Neuronal stem cell (in vitro differentiated cells): ENCODE data around the gene SERPINH1.
A peak's percentile ranks its signal among the peaks of the same experiment; 100 is the strongest.

Source experiments
- DNase-seq: peaks from one replicate; pipeline ENCODE4 v3.0.0-alpha.2; 2013; ENCODE audit warnings: low spot score
- H2AFZ ChIP-seq: one replicate; pipeline ENCODE4 v1.6.1; 2013; ENCODE audit warnings: mild to moderate bottlenecking, low read length, inconsistent platforms
- H2AK5ac ChIP-seq: 2 replicates; pipeline ENCODE4 v1.6.1; 2013; ENCODE audit warnings: low read depth, mild to moderate bottlenecking, inconsistent platforms, low read length, moderate library complexity, mixed read lengths
- H2BK120ac ChIP-seq: 2 replicates; pipeline ENCODE4 v1.6.1; 2013; ENCODE audit warnings: low read depth, mild to moderate bottlenecking, inconsistent platforms, low read length, moderate library complexity, mixed read lengths
- H2BK12ac ChIP-seq: one replicate; pipeline ENCODE4 v1.6.1; 2013; ENCODE audit warnings: low read length, inconsistent platforms
- H2BK15ac ChIP-seq: 2 replicates; pipeline ENCODE4 v1.6.1; 2013; ENCODE audit warnings: mild to moderate bottlenecking, low read length, inconsistent platforms, mixed read lengths
- H2BK5ac ChIP-seq: one replicate; pipeline ENCODE4 v1.6.1; 2013; ENCODE audit warnings: inconsistent platforms, mild to moderate bottlenecking, low read length, moderate library complexity
- H3K14ac ChIP-seq: one replicate; pipeline ENCODE4 v1.6.1; 2013; ENCODE audit warnings: low read length, inconsistent platforms
- H3K18ac ChIP-seq: 2 replicates; pipeline ENCODE4 v1.6.1; 2013; ENCODE audit warnings: low read length, inconsistent platforms
- H3K23ac ChIP-seq: 2 replicates; pipeline ENCODE4 v1.6.1; 2013; ENCODE audit warnings: low read depth, mild to moderate bottlenecking, mixed read lengths, low read length, inconsistent platforms; ENCODE audit not compliant: poor library complexity
- H3K27ac ChIP-seq: replicated peaks from 3 replicates; pipeline ENCODE4 v1.5.1; 2013; ENCODE audit warnings: low read length, inconsistent platforms
- H3K27me3 ChIP-seq, 3 experiments: 2 replicates each; pipeline ENCODE4 v1.6.1; 2013; ENCODE audit warnings: low read length in 3 of 3, mild to moderate bottlenecking in 2 of 3, inconsistent platforms in 1 of 3, low read depth in 1 of 3, mixed read lengths in 1 of 3, moderate library complexity in 1 of 3; ENCODE audit not compliant: control insufficient read depth in 3 of 3, insufficient read depth in 3 of 3
- H3K36me3 ChIP-seq, 2 donors: replicated peaks in 1 of 2; 2 replicates each; pipeline ENCODE4 v1.6.1; 2013; ENCODE audit warnings: low read length in 2 of 2; ENCODE audit not compliant: control insufficient read depth in 2 of 2, insufficient read depth in 2 of 2
- H3K4ac ChIP-seq: 2 replicates; pipeline ENCODE4 v1.6.1; 2013; ENCODE audit warnings: inconsistent platforms, mild to moderate bottlenecking, low read length, moderate library complexity
- H3K4me1 ChIP-seq, 2 donors: 1 replicate in 1 of 2; 2 replicates in 1 of 2; pipeline ENCODE4 v1.6.1; 2013; ENCODE audit warnings: low read length in 2 of 2, low read depth in 1 of 2; ENCODE audit not compliant: control insufficient read depth in 2 of 2, insufficient read depth in 1 of 2
- H3K4me2 ChIP-seq: one replicate; pipeline ENCODE4 v1.6.1; 2013; ENCODE audit warnings: mild to moderate bottlenecking, low read length, inconsistent platforms; ENCODE audit not compliant: insufficient read depth, poor library complexity, severe bottlenecking
- H3K4me3 ChIP-seq, 2 donors: 2 replicates each; pipeline ENCODE4 v1.5.1; 2013; ENCODE audit warnings: low read length in 2 of 2, mild to moderate bottlenecking in 2 of 2, inconsistent platforms in 1 of 2, moderate library complexity in 1 of 2
- H3K79me1 ChIP-seq: one replicate; pipeline ENCODE4 v1.6.1; 2013; ENCODE audit warnings: low read depth, mild to moderate bottlenecking, inconsistent platforms, low read length, moderate library complexity
- H3K9ac ChIP-seq: one replicate; pipeline ENCODE4 v1.6.1; 2013; ENCODE audit warnings: mild to moderate bottlenecking, low read depth, low read length, inconsistent platforms; ENCODE audit not compliant: poor library complexity
- H3K9me3 ChIP-seq, 2 donors: replicated peaks in 1 of 2; 2 replicates each; pipeline versions ENCODE3 to v1.6.1; 2013; ENCODE audit warnings: low read length in 2 of 2, mild to moderate bottlenecking in 2 of 2, inconsistent platforms in 1 of 2, low read depth in 1 of 2, mixed read lengths in 1 of 2, moderate library complexity in 1 of 2; ENCODE audit not compliant: control insufficient read depth in 2 of 2, insufficient read depth in 1 of 2
- H4K8ac ChIP-seq: one replicate; pipeline ENCODE4 v1.6.1; 2013; ENCODE audit warnings: low read depth, mild to moderate bottlenecking, inconsistent platforms, low read length, moderate library complexity
- H4K91ac ChIP-seq: one replicate; pipeline ENCODE4 v1.6.1; 2013; ENCODE audit warnings: low read length, low read depth, mild to moderate bottlenecking, inconsistent platforms; ENCODE audit not compliant: poor library complexity
- WGBS, 2 donors: extraction: QIAGEN DNeasy Blood & Tissue Kit; methylation state at CpG; one replicate each; pipeline ENCODE4 v1.1.7; 2013; ENCODE audit warnings: missing lambda C conversion rate in 2 of 2, mixed read lengths in 1 of 2; ENCODE audit not compliant: insufficient read length in 2 of 2, insufficient replicate concordance in 1 of 2; ENCODE audit errors: extremely low coverage in 2 of 2; 5-methylcytosine and 5-hydroxymethylcytosine counted together

SERPINH1 gene

DNA sequence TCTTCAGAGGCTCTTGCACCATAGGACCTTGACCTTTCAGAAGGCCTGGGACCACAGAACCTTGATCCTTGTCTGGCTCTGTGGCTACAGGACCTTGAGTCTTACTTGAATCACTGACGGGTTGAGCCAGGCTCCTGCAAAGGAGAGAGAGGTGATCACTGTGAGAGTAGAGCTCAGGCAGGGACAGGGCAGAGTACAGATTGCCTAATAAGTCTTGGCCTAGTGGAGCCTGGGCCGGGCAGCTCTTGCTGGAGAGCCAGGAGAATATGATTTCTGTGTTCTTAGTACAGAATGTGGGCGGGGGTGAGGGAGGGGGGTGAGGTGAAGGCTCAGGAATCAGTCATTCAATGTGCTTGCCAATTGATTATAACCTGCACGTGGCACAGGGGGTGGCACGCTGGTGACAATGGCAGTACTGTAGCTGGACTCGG, 26.0 kb downstream of the SERPINH1 start:
- no CpG with 5 or more reads among the region's 6 CpGs for WGBS, 2 donors
- H4K8ac ChIP-seq, result no peak overlapping the region

DNA sequence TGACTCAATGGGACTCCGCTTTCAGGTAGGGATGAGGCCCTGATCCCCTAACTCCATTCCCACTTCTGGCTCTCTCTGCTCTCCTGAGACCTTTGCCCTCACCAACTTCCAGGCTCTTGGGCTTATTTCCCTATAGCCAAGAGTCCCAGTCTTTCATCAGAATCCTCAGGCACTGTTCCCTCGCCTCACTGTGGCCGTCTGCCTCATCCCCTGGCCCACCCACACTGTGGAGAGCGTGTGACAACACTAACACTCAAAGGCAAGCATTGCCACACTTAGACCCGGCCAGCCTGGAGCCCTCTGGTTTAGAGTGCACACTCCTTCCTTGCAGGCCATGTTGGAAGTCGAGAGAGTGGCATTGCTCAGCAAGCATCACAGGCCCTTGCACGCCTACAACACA, 27.0 kb downstream of the SERPINH1 start:
- H2BK120ac ChIP-seq, result no peak overlapping the region
- peaks cover 9 to 18% of the 10 kb centered on the region in 2 donors for H3K4me1 ChIP-seq
- no peak overlapping the region for H3K27ac ChIP-seq
- no peaks in the 10 kb centered on the region for H3K9me3 ChIP-seq
- H3K14ac ChIP-seq, result no peak overlapping the region
- no peaks in the 10 kb centered on the region for H3K36me3 ChIP-seq
- H2BK5ac ChIP-seq, result no peak overlapping the region
- no CpG with 5 or more reads among the region's 7 CpGs for whole genome bisulfite sequencing, 2 donors
- no peak overlapping the region for H4K8ac ChIP-seq
- no peak overlapping the region for H3K4me2 ChIP-seq
- no peak overlapping the region for H2AFZ ChIP-seq
- no peak overlapping the region for H3K9ac ChIP-seq
- no peak overlapping the region for H3K23ac ChIP-seq
- H2AK5ac ChIP-seq, result no peak overlapping the region
- H3K4ac ChIP-seq, result no peak overlapping the region
- DNase-seq, result no peak
- H3K79me1 ChIP-seq, result no peaks in the 10 kb centered on the region
- H4K91ac ChIP-seq, result no peak overlapping the region
- no peak overlapping the region for H2BK12ac ChIP-seq
- H3K27me3 ChIP-seq, result no peaks in the 10 kb centered on the region
- H2BK15ac ChIP-seq, result no peak overlapping the region
- peak overlapping the region; percentile 30 for H3K18ac ChIP-seq
- peak overlapping the region in 1 of 2 donors; percentile 23 for H3K4me3 ChIP-seq

More for the DNA sequence above, 26.0 kb downstream of the SERPINH1 start:
- Histone ChIP-seq H4K91ac (no peak overlapping the region), H2AK5ac (no peak overlapping the region), H3K79me1 (no peaks in the 10 kb centered on the region), H3K9ac (no peak overlapping the region), H3K27ac (no peak overlapping the region), H3K4me3 (no peak overlapping the region), H3K18ac (no peak overlapping the region), H2BK12ac (no peak overlapping the region), H3K4me1 (peaks cover 9 to 12% of the 10 kb centered on the region in 2 donors), H2BK120ac (no peak overlapping the region), H2BK15ac (no peak overlapping the region), H3K4ac (no peak overlapping the region), H2AFZ (no peak overlapping the region), H3K23ac (no peak overlapping the region), H3K9me3 (no peaks in the 10 kb centered on the region), H3K27me3 (no peaks in the 10 kb centered on the region), H3K36me3 (no peaks in the 10 kb centered on the region), H3K14ac (no peak overlapping the region), H2BK5ac (peak overlapping the region; percentile 20), H3K4me2 (no peak overlapping the region)
- no peak for DNase-seq

DNA sequence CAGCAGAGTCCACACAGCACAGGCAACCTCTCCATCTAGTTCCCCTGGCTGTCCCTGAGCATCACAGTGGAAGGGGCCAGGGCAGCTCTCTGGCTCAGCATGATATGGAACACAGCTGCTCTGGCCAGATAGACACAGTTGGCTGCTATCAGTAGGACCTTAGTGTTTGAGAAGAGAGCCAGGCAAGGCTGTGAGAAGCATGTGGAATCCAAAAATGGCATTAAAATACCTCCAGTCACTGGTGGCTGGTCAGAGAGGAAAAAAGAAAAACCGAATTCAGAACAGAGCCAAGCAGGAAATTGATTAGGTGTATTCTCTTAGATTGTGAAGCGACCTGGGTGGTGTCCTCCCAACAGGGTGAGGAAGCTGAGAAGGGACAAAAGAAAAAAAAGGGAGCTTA, 27.9 kb downstream of the SERPINH1 start:
- no peak overlapping the region for H2BK12ac ChIP-seq
- no peak overlapping the region for H2AFZ ChIP-seq
- H3K27ac ChIP-seq, result no peak overlapping the region
- no peak overlapping the region for H3K4me2 ChIP-seq
- H3K4me3 ChIP-seq, result no peak overlapping the region
- no peaks in the 10 kb centered on the region for H3K36me3 ChIP-seq
- no peak overlapping the region for H2AK5ac ChIP-seq
- no peak overlapping the region for H3K4ac ChIP-seq
- no peaks in the 10 kb centered on the region for H3K27me3 ChIP-seq
- DNase-seq, result no peak
- H3K23ac ChIP-seq, result no peak overlapping the region
- H3K9ac ChIP-seq, result no peak overlapping the region
- H3K9me3 ChIP-seq, result no peaks in the 10 kb centered on the region
- no peak overlapping the region for H2BK15ac ChIP-seq
- H3K4me1 ChIP-seq, result peaks cover 8 to 15% of the 10 kb centered on the region in 2 donors
- no peak overlapping the region for H3K18ac ChIP-seq
- no peak overlapping the region for H2BK120ac ChIP-seq
- no peak overlapping the region for H4K8ac ChIP-seq
- WGBS, 2 donors, result no CpG with 5 or more reads among the region's 2 CpGs
- no peak overlapping the region for H3K14ac ChIP-seq
- H4K91ac ChIP-seq, result no peak overlapping the region
- H3K79me1 ChIP-seq, result no peaks in the 10 kb centered on the region
- no peak overlapping the region for H2BK5ac ChIP-seq

DNA sequence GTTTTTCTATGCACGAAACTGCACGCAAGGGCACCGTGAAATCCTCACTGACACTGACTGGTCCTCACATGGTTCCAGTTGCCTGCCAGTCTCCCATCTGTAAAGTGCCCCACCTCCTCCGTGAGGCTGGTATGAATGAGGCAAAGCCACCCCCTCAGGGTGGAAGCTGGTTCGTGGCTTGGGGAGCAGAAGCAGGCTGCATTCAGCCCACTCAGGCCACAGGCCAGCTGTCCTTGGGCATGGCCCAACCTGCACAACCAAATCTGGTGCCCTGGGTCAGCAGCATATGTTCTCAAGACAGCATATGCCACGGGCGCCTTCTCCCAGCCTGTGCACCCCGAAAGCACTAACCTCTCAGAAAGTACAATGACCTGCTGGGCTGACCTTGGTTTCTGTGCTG, 29.3 kb downstream of the SERPINH1 start:
- no peak for DNase-seq

More for the DNA sequence above, 29.3 kb downstream of the SERPINH1 start:
- H3K27ac ChIP-seq, result no peak overlapping the region
- peak overlapping the region; percentile 77 for H2AK5ac ChIP-seq
- H3K4ac ChIP-seq, result no peak overlapping the region
- H4K8ac ChIP-seq, result no peak overlapping the region
- H3K18ac ChIP-seq, result peak overlapping the region; percentile 31
- H3K79me1 ChIP-seq, result no peaks in the 10 kb centered on the region
- H3K9me3 ChIP-seq, result no peaks in the 10 kb centered on the region
- peaks cover 7 to 13% of the 10 kb centered on the region in 2 donors for H3K4me1 ChIP-seq
- no peaks in the 10 kb centered on the region for H3K36me3 ChIP-seq
- H3K23ac ChIP-seq, result peak overlapping the region; percentile 33
- H2BK5ac ChIP-seq, result no peak overlapping the region
- H2AFZ ChIP-seq, result no peak overlapping the region
- H3K9ac ChIP-seq, result no peak overlapping the region
- H2BK120ac ChIP-seq, result no peak overlapping the region
- H3K14ac ChIP-seq, result no peak overlapping the region
- no peak overlapping the region for H4K91ac ChIP-seq
- no peak overlapping the region for H2BK12ac ChIP-seq
- no peak overlapping the region for H3K4me3 ChIP-seq
- no peaks in the 10 kb centered on the region for H3K27me3 ChIP-seq
- H3K4me2 ChIP-seq, result no peak overlapping the region
- no CpG with 5 or more reads among the region's 8 CpGs for whole genome bisulfite sequencing, 2 donors
- no peak overlapping the region for H2BK15ac ChIP-seq
